ENCODE results near the gene EPS8.

The EPS8 gene

DNA sequence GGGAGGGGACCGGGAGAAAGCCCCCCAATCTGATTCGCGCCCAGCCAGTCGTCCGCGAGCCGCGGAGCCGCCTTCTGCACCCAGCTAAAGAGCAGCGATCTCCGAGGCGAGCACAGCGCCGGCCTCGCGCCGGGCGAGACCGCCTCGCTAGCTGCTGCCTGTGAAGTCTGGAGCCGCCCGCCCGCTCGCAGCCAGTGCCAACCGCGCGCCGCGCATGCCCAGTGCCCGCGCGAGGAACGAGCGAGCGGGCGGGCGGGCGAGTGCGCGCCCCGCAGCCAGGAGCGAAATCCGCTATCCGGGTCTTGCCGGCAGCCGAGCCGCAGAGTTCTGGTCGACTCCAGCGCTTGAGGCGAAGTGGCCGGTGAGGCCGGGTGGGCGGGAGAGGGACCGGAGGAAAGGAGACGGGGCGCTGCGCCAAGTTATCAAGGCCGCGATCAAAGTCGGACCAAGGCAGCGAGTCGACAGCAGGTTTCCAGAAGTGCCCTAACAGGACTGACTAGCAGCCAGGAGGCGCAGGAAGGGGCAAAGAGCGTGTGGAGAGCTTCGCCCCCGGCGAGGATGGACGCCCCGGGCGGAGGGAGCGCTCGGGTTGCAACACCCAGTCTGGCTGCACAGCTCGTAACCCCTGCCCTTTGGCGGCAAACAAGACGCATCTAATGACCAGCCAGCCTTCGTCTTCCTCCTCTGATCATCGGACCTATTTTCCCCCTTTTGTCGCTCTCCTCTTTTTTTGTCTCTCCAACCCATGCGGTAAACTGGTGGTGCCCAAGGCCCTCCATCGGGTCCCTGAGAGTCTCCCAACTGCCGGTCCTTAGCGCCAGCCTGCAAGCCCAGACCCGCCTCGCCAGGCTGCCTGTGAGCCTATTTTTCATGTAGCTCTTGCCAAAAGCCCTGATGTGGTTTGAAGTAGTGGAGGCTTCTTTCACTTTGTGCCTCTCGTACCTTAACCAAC is at the start of gene EPS8:
Gene EPS8 (minus strand): TSS at position 169 of the 952 bp plus-strand sequence. CDS start 106,437 bp downstream, outside the sequence.
- peaks cover 16% of the 10 kb centered on the region for H3K4me1 Mint-ChIP-seq (ENCODE audit: low read depth)
- peak within 1 kb of the TSS; percentile 81 for H3K4me3 Mint-ChIP-seq
- H3K9me3 Mint-ChIP-seq: no peaks in the 10 kb centered on the region
- no peaks in the 10 kb centered on the region for H3K36me3 Mint-ChIP-seq (ENCODE audit: low read depth)
- peak within 1 kb of the TSS; percentile 63 for H3K27ac Mint-ChIP-seq
- peaks cover 66% of the 10 kb centered on the region for H3K27me3 Mint-ChIP-seq

DNA sequence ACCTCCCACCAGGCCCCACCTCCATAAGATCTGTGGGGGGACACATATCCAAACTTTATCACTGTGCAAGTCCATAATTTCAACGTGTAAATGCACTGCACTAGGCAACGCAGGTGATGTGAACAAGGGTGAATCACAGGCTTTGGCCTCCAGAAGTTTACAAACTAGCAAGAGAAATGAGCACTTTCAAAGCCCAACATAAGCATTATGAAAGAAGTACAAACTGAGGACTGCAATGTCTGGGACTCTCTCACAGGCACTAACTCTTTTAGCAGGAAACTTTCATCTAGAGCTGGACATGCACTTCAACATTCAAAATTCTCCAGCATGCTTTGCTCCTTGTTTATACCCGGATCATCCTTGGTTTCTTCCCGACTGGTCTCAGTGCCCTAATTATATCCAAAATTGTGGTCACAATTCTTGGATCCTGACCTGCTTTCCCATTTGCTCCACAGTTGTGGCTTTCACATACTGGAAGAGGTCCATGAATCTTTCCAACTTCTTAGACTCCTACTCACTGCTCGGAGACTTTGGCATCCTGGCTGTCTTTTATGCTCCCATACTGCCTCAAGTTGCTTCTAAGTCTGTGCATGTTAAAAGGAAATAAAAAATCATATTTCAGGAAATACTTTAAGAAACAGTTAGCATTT is 48.1 kb upstream of the EPS8 start:
- H3K9me3 Mint-ChIP-seq: no peaks in the 10 kb centered on the region
- peaks cover 4% of the 10 kb centered on the region for H3K27me3 Mint-ChIP-seq
- H3K36me3 Mint-ChIP-seq (ENCODE audit: low read depth): no peaks in the 10 kb centered on the region
- no peak overlapping the region for H3K4me3 Mint-ChIP-seq
- no peaks in the 10 kb centered on the region for H3K4me1 Mint-ChIP-seq (ENCODE audit: low read depth)
- no peak overlapping the region for H3K27ac Mint-ChIP-seq

DNA sequence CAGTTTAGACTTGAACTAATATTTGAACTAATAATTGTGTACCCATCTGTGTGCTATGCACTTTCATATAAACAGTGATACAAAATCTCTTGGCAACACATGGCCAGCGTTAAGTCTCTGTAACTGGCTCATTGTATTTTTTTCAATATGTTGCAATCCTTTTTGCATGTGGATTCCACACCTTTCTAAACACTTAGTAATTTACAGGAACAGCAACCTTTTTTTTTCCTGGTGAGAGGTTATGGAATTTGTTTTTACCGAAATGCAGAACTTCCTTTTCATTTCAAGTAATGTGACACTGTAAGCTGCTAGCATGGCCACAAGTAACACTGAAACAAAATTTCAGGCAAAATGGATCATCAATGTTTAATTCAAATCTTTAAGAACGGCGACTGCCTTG is 45.4 kb upstream of the EPS8 start:
- no peaks in the 10 kb centered on the region for H3K4me1 Mint-ChIP-seq (ENCODE audit: low read depth)

DNA sequence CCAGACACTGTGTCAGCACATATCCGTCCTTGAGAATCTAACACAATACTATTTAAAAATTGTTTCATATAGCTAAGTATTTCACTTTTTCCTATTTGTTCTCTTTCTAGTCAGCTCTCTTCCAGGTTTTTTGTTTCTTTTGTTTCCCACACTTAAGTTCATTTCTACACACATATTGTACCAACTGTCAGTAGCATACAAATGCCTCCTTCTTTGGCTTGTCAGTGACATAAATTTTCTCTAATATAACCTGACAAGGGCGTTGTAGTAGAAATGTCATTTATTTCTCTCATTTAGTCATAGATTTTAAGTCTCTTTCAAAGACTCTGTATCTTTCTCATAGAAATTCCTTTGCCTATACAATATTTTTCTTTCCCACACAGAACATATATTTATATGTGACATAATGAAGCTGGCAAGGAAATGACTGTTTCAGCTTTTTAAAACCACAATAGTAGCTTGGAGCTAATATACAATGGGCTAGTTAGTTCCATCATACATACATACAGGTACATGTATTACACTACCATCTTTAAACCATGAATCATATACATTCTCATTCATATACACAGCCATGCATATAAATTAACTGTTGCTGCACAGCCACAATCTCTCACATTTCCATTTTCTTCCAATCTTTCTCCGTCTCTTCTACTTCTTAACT is 42.3 kb upstream of the EPS8 start:
- H3K4me3 Mint-ChIP-seq: no peak overlapping the region
- no peak overlapping the region for H3K27ac Mint-ChIP-seq
- peaks cover 5% of the 10 kb centered on the region for H3K27me3 Mint-ChIP-seq
- no peaks in the 10 kb centered on the region for H3K36me3 Mint-ChIP-seq (ENCODE audit: low read depth)
- H3K9me3 Mint-ChIP-seq: no peaks in the 10 kb centered on the region
- H3K4me1 Mint-ChIP-seq (ENCODE audit: low read depth): no peaks in the 10 kb centered on the region

More for the DNA sequence above, 45.4 kb upstream of the EPS8 start:
- Mint-ChIP-seq H3K36me3 (ENCODE audit: low read depth) (no peaks in the 10 kb centered on the region), H3K9me3 (no peaks in the 10 kb centered on the region), H3K27me3 (peaks cover 4% of the 10 kb centered on the region), H3K27ac (no peak overlapping the region), H3K4me3 (no peak overlapping the region)

DNA sequence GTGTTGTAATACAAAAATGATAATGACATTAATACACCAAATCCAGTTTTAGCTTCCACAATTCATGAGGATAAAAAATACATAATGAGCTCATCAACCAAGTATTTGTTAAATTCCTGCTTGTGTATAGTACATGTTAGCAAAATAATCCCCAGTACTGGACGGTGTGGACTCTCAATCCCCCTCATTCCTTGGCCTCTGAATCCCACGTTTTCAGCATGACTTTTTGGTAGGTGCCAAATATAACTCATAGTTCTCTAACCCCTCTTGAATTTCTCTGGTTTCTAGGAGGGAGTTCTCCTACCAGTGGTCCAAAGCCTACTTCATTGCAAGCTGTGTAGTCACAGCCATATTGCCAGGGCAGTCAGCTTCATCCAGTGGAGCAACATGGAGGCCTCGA is 41.4 kb upstream of the EPS8 start:
- Mint-ChIP-seq H3K4me1 (ENCODE audit: low read depth) (no peaks in the 10 kb centered on the region), H3K27me3 (peaks cover 8% of the 10 kb centered on the region)

DNA sequence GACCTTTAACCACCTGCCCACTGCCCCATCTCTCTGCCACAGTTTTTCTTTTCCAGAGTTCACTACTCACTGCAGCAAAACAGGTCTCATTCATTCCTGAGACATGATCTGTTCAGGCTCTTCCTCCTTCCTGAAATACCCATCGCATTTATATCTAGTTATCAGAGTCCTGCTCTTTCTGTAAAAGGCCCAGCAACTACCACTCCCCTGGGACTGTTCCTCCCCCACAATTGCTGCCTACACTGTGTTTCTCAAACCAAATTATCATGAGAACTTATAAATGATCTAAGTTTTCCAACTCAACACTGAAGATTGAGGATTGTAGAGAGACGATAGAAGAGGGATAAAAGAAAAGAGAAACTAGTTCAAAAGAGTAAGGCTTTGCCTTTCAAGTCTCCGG is 40.8 kb upstream of the EPS8 start:
- Mint-ChIP-seq H3K4me3 (no peak overlapping the region), H3K27me3 (peaks cover 8% of the 10 kb centered on the region), H3K36me3 (ENCODE audit: low read depth) (no peaks in the 10 kb centered on the region), H3K27ac (no peak overlapping the region), H3K4me1 (ENCODE audit: low read depth) (no peaks in the 10 kb centered on the region), H3K9me3 (no peaks in the 10 kb centered on the region)

More for the DNA sequence above, 41.4 kb upstream of the EPS8 start:
- Mint-ChIP-seq H3K36me3 (ENCODE audit: low read depth) (no peaks in the 10 kb centered on the region), H3K27ac (no peak overlapping the region), H3K4me3 (no peak overlapping the region), H3K9me3 (no peaks in the 10 kb centered on the region)

DNA sequence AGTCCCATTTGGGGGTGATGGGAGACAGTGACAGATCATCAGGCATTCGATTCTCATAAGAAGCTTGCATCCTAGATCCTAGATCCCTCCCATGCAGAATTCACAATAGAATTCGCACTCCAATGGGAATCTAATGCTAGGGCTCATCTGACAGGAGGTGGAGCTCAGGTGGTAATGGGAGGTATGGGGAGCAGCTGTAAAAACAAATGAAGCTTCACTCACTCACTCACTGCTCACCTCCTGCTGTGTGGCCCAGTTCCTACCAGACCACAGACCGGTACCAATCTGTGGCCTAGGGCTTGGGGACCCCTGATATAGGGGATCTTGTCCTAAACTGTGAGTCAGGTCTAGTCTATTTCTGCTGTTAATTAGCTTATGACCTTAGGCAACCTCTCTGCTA is 40.1 kb upstream of the EPS8 start:
- no peak overlapping the region for H3K4me3 Mint-ChIP-seq
- peaks cover 8% of the 10 kb centered on the region for H3K27me3 Mint-ChIP-seq
- H3K27ac Mint-ChIP-seq: no peak overlapping the region
- H3K36me3 Mint-ChIP-seq (ENCODE audit: low read depth): no peaks in the 10 kb centered on the region
- H3K4me1 Mint-ChIP-seq (ENCODE audit: low read depth): no peaks in the 10 kb centered on the region
- no peaks in the 10 kb centered on the region for H3K9me3 Mint-ChIP-seq

DNA sequence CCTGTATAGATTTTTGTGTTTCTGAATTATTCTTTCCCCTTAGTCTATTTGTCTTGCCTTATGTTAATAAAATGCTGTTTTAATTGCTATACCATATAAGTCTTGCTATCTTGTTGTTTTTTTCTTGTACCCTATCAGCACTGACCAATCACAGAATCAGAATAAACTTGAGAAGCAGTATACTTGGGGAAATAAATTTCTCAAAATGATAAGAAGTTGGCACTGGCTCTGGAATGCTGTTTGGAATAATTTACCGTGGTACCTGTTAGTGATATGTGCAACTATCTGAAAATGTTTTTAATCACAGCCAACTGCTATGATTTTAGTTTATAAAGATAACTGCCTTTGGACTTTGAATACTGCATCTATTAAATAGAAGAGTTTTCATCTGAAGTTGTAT is 37.9 kb upstream of the EPS8 start:
- Mint-ChIP-seq H3K36me3 (ENCODE audit: low read depth) (no peaks in the 10 kb centered on the region), H3K27me3 (peaks cover 14% of the 10 kb centered on the region), H3K4me1 (ENCODE audit: low read depth) (no peaks in the 10 kb centered on the region), H3K9me3 (no peaks in the 10 kb centered on the region), H3K4me3 (no peak overlapping the region), H3K27ac (no peak overlapping the region)

DNA sequence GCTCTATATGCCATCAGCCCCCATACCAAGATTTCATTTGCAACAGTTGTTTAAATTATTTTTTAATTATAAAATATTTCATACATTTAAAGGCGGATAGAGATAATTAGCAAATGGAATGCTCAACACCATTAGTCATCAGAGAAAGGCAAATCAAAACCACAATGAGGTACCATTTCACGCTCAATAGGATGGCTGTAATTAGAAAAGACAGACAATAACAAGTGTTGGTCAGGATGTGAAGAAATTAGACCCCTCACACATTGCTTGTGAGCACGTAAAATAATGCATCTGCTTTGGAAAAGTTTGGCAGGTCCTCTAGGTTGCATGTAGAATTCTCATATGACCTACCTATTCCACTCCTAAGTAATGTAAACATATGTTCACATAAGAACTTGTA is 35.3 kb upstream of the EPS8 start:
- Mint-ChIP-seq H3K4me1 (ENCODE audit: low read depth) (no peaks in the 10 kb centered on the region), H3K9me3 (no peaks in the 10 kb centered on the region), H3K36me3 (ENCODE audit: low read depth) (no peaks in the 10 kb centered on the region), H3K4me3 (no peak overlapping the region), H3K27ac (no peak overlapping the region), H3K27me3 (peaks cover 17% of the 10 kb centered on the region)

DNA sequence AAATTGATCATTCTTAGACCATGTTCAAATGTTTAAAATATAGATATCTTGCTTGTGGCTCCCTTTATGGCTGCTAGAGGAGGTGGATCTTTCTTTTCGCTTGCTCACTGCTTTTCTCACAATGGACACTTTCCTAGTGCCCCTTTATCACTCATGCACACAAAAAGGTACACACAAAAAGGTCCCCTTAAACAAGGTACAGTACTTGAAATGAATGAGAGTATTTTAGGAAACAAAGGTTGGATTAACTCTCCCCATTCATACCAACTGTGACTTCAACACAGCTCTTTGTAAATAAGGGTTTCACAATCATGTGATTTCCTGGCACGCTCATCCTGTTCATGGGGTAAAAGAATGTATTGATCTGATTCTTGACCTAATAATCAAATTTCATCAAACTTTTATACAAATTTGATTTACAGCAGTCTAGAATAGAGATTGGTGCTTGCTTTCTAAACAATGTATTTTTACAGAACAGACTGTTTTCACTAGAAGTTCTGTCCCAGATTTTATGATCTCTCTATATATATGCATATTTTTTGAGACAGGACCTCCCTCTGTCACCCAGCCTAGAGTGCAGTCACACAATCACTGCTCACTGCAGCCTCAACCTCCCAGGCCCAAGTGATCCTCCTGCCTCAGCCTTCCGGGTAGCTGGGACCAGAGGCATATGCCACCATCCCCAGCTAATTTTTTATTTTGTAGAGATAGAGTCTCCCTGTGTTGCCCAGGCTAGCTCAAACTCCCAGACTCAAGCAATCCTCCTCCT is 34.4 kb upstream of the EPS8 start:
- Mint-ChIP-seq H3K36me3 (ENCODE audit: low read depth) (no peaks in the 10 kb centered on the region), H3K4me3 (no peak overlapping the region), H3K27ac (no peak overlapping the region), H3K4me1 (ENCODE audit: low read depth) (no peaks in the 10 kb centered on the region), H3K9me3 (no peaks in the 10 kb centered on the region), H3K27me3 (peaks cover 20% of the 10 kb centered on the region)

DNA sequence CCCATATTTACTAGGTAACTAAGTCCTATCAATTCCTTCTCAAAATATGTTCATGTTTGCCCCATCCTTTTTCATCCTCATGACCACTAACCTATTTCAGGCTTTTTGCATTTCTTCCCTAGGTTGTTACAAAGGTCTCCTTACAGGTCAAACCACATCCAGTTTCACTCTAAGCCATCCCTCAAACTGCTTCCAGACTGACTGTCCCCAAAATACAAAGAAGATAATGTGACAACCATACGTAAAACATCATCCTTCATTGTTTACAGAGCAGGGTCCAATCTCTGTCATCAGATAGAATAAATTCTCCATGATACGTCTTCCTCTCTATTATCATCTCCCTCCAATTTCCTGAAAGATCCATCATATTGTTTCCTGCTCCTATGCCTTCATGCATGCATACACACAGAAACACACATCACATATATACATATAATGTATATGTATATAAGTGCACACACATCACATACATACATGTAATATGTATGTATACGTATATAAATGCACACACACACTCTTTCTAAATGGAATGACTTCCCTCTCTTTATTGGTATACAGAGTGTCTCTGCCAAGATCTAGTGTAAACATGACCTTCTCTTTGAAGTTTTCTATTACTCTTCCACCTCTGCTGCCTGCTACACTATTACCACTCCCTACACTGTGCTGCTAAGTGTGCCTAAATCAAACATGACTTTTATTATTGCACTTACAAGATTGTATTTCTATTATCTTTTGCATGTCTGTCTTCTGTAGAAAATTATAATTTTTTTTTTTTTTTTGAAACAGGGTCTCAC is 30.7 kb upstream of the EPS8 start:
- Mint-ChIP-seq H3K9me3 (no peaks in the 10 kb centered on the region), H3K27me3 (peaks cover 15% of the 10 kb centered on the region), H3K4me1 (ENCODE audit: low read depth) (no peaks in the 10 kb centered on the region), H3K4me3 (no peak overlapping the region), H3K27ac (no peak overlapping the region), H3K36me3 (ENCODE audit: low read depth) (no peaks in the 10 kb centered on the region)

DNA sequence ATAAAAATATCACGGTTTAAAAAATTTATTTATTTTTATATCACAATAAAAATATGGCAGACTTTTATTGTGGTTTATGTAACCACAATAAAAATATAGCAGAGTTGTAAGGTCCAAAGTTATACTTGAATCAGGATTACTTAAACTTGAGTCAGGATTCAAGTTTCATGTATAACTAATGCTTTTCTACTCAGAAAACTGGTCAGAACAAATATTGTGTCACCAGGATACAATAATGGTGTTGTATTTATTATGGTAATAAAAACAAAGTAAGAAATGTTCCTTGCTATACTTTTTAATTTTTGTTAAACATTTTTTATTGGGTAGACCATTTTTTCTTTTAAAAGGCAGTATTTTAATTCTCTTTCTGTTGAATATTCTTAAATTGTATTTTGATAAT is 29.2 kb upstream of the EPS8 start:
- H3K27me3 Mint-ChIP-seq: peaks cover 15% of the 10 kb centered on the region
- no peaks in the 10 kb centered on the region for H3K36me3 Mint-ChIP-seq (ENCODE audit: low read depth)
- H3K9me3 Mint-ChIP-seq: no peaks in the 10 kb centered on the region
- H3K4me3 Mint-ChIP-seq: no peak overlapping the region
- H3K27ac Mint-ChIP-seq: no peak overlapping the region
- H3K4me1 Mint-ChIP-seq (ENCODE audit: low read depth): no peaks in the 10 kb centered on the region

DNA sequence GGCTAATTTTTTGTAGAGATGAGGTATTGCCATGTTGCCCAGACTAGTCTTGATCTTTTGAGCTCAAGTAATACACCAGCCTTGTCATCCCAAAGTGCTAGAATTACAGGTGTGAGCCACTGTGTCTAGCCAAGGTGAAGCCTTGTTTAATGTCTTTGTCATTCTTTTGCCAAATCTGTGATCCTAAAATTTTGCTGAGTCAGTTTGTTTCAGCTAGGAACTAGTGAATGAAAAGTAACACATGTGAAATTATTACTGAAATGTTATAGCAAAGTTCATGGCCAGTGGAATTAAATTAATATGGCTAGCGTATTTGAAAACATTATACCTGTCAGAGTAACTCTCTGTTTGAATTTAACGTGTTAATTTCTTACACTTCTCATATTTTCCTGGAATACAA is 26.5 kb upstream of the EPS8 start:
- Mint-ChIP-seq H3K27me3 (peaks cover 28% of the 10 kb centered on the region), H3K4me1 (ENCODE audit: low read depth) (no peaks in the 10 kb centered on the region), H3K4me3 (no peak overlapping the region), H3K36me3 (ENCODE audit: low read depth) (no peaks in the 10 kb centered on the region), H3K27ac (no peak overlapping the region), H3K9me3 (no peaks in the 10 kb centered on the region)
